Urothelium cell line (cell line): ENCODE data around the gene ZCWPW2.

Experiments used
- DNase-seq: peaks from one replicate; pipeline ENCODE4 v3.0.0; 2011; ENCODE audit warnings: low spot score, mixed read lengths
- FAIRE-seq: peaks from 2 replicates; lab custom pipeline; 2011; peaks lifted over from hg19 to GRCh38; lab: Jason Lieb, UNC

Gene ZCWPW2

DNA sequence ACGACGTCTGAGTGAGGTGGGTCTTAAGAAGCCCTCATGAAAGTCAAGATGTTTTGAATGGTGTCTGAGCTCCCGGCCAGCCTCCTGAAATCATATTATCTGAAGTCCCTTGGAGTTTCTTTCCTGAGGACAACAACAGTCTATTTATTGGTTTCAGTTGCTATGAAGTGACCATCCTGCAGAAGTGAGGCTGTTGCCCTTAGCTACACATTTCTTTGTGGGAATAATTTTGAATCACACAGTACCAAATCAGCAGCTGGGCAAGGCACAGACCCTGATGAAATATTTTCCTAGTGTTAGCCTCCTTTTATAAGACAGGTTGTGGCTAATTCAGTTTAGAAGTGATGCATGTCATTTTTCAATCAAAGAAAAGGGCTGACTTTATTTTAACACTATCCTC, 220.8 kb downstream of the ZCWPW2 start:
- FAIRE-seq: no peak

DNA sequence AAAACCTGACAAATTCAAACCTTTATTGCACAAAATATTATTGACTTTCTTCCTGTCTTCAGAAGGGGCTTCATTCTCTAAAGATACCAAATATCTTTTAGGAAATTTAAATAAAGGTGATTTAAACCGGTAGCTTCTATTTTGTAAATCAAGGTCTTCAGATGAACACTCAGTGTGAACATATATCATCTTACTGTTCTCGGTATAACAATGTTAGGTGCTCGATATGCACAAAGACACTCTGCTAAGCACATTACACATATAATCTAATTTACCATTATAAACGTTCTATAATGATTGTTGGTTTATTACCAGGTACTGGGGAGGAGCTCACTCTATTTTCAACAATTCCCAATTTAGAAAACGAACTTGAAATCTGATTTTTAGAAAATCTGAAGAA, 225.5 kb downstream of the ZCWPW2 start:
- no peak for FAIRE-seq

More for the DNA sequence above, 220.8 kb downstream of the ZCWPW2 start:
- DNase-seq: no peak

DNA sequence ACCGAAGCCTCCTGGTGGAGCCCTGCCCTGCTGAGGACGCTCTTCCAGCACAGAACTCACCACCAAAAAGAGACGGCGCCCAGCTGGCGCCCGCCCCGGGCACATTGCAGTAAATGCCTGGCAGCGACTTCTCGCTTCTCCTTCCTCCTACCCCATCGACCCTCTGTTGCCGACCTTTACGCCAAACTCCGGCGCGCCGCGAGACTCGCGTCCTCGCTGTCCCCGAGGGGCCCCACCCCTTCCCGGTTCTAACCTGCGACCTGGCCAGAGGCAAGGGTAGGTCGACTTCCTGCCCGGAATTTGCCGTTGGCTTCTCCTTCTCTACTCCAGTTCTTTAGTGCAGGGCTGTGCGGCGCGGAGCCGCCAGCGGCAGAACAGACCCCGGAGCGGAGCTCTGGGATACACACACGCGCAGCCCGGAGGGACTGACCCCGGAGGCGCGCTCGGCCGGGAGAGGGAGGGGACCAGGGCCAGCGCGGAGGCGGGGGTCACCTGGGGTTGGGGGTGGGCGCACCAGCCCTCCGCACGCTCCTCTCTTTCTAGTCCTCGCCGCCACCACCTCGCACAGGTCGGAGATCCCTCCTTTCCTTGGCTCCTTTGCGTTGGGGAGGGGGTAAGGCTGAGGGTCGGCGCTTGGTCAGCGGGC, 226.7 kb downstream of the ZCWPW2 start:
- FAIRE-seq: no peak
- peak; percentile 16 for DNase-seq

More for the DNA sequence above, 225.5 kb downstream of the ZCWPW2 start:
- DNase-seq: no peak
